SKM-1 (cell line): ENCODE measurements around the gene LANCL2.
"Not testable (repeated sequence)": the region's sequence is repeated elsewhere in the genome, so short reads cannot be mapped to it uniquely, and the experiment has no call there.

Experiments used
- DNase-seq: peaks from one replicate; lab custom pipeline; 2025; ENCODE audit not compliant: unreplicated experiment; lab: John Stamatoyannopoulos, UW

LANCL2 gene

GRCh38 chr7:55365205-55365674 lies at the start of gene LANCL2:
Gene LANCL2, plus strand, starts transcription at chr7:55365337. Its CDS starts 689 bp downstream, at chr7:55366026.
- no peak for DNase-seq

GRCh38 chr7:55325371-55325792 lies 39.8 kb upstream of the LANCL2 start:
- no peak for DNase-seq

GRCh38 chr7:55326081-55326835 lies 38.9 kb upstream of the LANCL2 start:
- no peak for DNase-seq

- no peak for DNase-seq
These were observed 38.1 kb upstream of the LANCL2 start for GRCh38 chr7:55326945-55327626.

GRCh38 chr7:55335151-55335550 lies 30.0 kb upstream of the LANCL2 start:
- DNase-seq: no peak

GRCh38 chr7:55335786-55336185 lies 29.4 kb upstream of the LANCL2 start:
- no peak for DNase-seq

GRCh38 chr7:55336540-55336939 lies 28.6 kb upstream of the LANCL2 start:
- DNase-seq: no peak

- no peak for DNase-seq
These were observed 25.8 kb upstream of the LANCL2 start for GRCh38 chr7:55339033-55340000.

- DNase-seq: no peak
These were observed 22.8 kb upstream of the LANCL2 start for GRCh38 chr7:55342216-55342871.

GRCh38 chr7:55343002-55343781 lies 21.9 kb upstream of the LANCL2 start:
- DNase-seq: no peak

- no peak for DNase-seq
These were observed 21.1 kb upstream of the LANCL2 start for GRCh38 chr7:55343860-55344606.

- no peak for DNase-seq
These were observed 20.3 kb upstream of the LANCL2 start for GRCh38 chr7:55344840-55345239.

- no peak for DNase-seq
These were observed 19.8 kb upstream of the LANCL2 start for GRCh38 chr7:55345292-55345691.

- DNase-seq: no peak
These were observed 16.6 kb upstream of the LANCL2 start for GRCh38 chr7:55348502-55348901.

- DNase-seq: no peak
These were observed 16.0 kb upstream of the LANCL2 start for GRCh38 chr7:55349121-55349520.

- DNase-seq: no peak
These were observed 14.9 kb upstream of the LANCL2 start for GRCh38 chr7:55350281-55350680.

GRCh38 chr7:55351263-55351662 lies 13.9 kb upstream of the LANCL2 start:
- DNase-seq: no peak

GRCh38 chr7:55352947-55353273 lies 12.2 kb upstream of the LANCL2 start:
- not testable (repeated sequence) for DNase-seq

GRCh38 chr7:55360486-55360885 lies 4.7 kb upstream of the LANCL2 start:
- DNase-seq: no peak
